Inflammatory macrophage treated with lipopolysaccharide for 1 hour (primary cell): Measurements from ENCODE around the gene USPL1.
"Not testable (repeated sequence)": the region's sequence is repeated elsewhere in the genome, so short reads cannot be mapped to it uniquely, and the experiment has no call there.

Experiments used
- DNase-seq, 2 donors: peaks; one replicate each; pipeline ENCODE4 v3.0.0-alpha.2; 2020 to 2022

Gene USPL1

DNA sequence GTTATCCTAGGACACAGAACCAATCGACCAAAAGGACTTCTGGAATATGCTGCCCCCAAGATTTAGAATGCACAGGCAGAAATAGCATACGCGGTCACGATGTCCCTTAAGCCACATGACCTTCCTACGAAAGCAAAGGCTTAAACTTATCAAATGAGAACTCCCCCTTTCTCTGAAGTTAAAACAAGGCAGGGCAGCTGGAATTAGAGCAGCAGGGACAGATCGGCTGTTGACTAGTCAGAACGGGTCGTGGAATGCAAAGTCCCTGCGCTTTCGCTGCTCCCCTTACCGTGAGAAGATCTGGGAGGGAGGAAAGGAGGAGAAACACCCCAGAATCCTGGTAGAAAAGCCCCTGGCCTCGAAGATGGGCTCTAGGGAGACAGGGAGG lies 799 bp upstream of the USPL1 start:
- peak; percentile 82 to 90 for DNase-seq

DNA sequence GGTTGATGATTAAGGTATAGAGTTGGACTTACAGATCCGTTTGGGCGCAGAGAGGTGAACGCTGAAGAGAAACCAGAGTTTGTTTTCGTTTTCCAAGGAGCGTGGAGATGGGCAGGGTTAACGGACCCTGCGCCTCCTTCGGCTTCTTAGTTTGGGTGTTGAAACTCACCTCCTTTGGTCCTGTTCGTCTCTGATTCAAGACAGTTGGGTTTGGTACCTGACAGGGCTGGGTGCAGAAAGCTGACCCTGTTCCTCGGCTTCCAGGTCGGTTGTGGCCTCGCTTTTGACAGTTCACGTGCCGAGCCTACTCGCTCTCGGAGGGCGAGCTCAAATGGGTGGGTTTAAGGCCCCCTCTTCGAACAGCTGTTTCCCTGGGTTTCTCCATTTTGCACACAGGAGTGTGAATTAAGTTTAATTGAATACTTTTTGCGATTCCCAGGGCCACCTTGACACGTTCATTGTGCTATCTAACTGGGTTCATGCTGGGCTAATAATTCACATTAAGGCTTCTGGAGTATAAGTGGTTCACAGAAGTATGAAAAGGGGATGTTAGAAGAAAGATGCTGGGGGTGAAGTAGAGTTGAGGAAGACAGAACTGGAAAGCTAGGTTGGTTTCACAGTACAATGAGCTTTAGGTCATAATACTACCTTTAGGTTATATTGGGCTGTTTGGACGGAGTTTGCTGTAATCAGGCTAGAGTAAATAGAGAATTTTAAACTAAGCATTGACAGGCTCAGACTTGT lies 638 bp downstream of the USPL1 start:
- no peak for DNase-seq

DNA sequence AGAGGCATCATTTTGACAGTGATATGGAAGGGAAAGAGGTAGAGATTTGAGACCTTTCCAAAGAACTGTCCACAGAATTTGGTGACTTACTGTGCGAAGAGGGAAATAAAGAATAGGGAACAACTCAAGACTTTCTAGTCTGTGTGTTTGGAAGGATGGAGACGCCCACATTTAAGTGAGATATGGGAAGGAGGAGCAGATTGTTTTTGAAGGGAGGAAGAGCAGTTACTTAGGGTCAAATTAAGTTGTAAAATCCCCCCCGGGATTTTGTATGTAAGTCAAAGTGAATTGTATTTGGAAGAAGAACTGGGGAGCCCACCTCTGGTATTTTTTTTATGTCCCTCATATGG lies 1.2 kb downstream of the USPL1 start:
- peak; percentile 53 to 61 for DNase-seq

DNA sequence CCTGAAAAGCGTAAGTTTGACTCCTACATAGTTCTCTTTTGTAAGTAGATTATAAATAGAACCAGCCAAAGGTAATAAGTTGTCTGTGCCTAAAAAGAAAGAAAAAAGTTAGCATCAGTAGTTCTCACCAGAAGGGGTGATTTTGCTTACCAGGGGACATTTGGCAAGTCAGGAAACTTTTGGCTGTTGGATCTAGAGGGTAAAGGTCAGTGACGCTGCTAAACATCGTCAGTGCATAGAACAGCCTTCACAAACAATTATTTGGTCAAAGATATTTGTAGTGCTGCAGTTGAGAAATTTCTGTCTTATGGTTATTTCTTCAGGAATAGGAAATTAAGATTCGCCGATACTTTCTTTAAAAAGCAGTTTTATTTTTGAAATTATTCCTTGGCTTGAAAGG lies 2.0 kb downstream of the USPL1 start:
- DNase-seq = peak; percentile 29 to 44

DNA sequence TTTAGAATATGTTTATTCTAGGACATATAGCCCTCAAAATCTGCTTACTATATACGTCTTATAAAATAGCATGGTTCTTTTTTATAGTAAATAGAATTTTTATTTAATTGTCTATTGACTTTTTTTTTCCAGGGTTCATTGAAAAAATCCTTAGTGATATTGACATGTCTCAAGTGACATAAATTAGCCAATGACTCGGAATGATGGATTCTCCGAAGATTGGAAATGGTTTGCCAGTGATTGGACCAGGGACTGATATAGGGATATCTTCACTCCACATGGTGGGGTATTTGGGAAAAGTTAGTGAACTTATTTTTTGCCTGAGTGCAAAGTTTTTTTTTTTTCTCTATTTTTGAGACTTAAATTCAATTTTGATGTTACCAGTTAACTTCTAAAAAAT lies 3.2 kb downstream of the USPL1 start:
- DNase-seq = no peak

DNA sequence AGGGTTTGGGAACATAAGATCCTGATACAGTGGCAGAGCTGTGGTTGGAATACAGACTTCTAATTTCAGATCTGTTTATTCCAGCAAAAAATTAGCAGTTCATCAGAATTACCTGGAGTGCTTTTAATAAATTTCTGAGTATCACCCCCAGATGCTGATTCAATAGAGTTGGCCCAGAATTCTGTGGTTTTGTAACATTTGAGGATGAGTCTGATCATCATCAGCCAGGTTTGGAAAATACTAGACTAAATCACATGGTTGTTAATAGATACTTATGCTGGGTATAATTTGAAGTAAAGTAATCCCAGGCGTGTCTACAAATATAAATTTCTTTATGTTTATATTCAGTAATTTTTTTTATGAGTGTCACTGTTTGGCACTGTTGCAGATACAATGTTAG lies 4.8 kb downstream of the USPL1 start:
- no peak for DNase-seq

DNA sequence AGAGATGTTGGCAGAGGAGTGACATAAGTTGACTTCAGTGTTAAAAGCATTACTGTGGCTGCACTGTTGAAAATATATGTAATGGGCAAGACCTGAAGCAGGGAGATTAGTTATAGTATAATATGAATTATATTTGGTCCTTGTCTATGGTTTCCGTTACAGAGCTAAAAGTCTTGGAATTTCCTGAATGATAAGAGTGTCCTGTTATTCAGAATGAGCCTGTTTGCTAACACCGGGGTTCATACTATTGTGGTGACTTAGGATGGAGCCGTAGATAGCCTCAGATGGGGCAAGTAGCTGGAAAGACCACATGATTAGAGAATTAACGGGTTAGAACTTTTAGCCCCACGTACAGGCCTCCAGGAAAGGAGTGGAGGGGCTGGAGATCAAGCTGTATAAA lies 5.7 kb downstream of the USPL1 start:
- no peak for DNase-seq

DNA sequence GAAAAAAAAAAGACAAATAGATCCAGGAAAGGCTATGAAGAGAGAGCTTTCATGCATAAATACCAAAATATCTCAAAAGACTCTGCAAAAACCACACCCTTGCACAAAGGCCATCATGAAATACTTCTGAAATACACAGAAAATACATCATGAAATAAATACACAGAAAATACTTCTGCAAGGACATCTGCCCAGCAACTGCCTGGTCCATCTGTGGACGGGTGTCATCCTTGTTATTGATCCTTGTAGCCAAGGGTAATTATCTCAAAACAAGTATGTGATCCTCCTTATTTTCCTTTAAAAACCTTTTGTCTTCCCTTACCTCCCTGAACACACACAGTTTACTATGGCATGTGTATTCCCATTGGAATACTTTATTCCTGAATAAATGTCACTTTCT lies 6.9 kb downstream of the USPL1 start:
- DNase-seq = no peak

DNA sequence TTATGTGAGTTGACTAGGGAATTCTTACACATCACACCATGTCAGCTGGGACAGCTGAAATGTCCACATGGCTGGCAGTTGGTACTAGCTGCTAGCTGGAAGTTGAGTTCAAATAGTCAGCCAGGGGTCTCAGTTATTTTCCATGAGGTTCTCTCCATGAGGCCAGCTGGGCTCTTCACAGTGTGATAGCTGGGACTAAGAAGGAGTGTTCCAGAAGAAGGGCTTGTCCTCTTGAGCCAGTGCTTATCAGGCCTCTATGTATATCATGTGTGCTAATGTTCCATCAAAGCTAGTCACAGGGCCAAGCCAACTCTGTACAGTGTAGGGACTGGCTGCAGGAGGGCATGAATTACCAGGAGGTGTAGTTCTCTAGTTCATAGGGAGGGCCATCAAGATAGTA lies 11.8 kb downstream of the USPL1 start:
- DNase-seq = no peak

DNA sequence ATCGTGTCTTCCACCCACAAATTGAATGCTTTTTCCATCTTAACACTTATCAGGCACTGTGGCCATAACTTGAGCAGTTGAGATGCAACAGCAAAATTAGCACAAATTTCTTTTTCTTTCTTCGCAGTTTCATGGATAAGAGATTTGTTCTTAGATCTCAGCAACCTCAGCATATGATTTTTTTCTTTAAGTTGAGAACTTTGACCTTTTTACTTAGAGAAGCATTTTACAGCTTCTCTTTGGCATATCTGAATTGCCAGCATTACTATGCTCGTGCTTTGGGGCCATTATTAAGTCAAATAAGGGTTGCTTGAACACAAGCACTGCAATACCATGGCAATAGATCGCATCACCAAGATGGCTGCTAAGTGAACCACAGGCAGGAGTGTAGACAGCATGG lies 16.1 kb downstream of the USPL1 start:
- no peak for DNase-seq

DNA sequence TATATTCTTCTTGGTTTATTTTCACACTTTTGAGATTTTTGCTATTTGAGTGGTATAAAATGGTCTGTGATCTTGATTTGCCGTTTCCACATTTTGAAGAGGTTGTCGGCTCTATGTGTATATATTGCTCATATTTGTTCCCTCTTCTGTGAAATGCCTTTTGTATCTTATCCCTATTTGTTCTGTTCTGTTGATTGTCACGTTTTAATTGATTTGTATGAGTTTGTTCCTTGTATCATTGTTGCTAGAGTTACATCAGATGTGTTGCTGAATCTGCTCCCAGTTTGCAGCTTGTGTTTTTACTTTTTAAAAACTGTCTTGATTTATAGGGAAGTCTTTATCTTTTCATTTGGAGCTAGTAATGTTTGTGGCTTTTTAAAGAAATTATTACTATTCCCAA lies 17.1 kb downstream of the USPL1 start:
- DNase-seq = no peak

DNA sequence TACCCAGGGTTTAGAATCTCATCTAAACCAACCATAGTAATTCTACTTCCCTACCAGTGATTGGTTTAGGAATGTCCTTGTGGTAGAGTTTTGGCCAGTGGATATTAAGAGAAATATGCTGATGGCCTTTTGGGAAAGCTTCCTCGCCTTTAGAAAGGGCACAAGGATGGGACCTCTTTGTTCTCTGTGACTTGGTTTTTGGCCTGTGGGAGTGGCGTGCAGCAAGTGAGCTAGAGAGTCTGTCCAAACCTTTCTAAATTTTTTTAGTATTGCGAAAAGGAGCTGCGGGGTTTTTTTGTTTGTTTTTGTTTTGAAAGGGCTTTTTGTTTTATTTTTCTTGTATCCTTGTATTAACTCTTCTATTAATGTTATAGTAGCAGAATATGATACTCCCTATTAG lies 20.6 kb downstream of the USPL1 start:
- no peak for DNase-seq

DNA sequence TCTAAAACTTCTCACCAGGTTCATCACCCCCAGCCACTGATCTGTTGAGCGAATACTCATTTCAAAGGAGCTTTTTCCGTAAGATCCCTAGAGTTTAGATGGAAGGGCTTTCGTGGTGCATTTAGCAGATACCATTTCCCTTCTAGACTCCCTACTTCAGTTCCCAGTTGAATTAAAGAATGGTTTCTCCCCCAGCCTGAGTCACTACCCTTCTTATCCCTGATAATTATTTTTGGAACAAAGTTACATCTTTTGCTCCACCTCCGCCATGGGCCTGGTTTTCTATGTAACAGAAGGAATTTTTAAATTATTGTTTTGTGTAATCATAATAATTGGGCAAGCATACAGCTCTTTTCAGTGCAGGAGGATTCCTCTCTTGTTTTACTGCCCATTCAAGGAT lies 22.0 kb downstream of the USPL1 start:
- no peak for DNase-seq

DNA sequence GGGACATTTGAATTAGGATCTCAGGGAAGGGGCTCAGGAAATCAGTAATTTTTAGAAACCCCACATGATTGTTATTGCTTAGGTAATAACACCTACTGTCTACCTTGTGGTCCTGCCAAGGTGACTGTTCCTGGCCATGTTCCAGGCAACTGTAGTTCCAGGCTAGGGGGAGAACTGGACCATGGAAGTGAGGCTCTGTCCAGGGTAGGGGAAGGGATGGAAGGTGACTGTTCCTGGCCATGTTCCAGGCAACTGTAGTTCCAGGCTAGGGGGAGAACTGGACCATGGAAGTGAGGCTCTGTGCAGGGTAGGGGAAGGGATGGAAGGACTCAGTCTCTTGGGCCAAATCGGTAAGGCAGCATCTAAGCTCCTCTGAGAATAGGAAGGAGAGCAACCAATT lies 23.5 kb downstream of the USPL1 start:
- not testable (repeated sequence) for DNase-seq

DNA sequence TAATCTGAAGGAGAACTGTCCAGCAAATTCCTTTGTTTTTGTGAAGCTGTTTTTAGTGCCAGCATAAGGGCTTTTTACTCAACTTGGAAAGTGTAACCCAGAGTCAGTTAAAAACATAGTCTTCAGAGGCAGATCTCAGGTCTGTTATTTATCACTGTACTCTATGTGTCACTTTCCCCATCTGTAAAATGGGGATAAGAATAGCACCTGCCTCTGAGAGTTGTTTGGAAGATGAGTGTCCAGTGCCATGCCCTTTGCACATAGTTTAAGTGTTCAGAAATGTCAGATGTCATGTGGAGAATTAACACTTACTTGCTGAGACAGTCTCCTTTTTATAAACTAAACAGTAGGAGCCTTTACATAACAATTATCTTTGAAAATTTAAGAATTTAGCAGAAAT lies 27.9 kb downstream of the USPL1 start:
- DNase-seq = no peak

DNA sequence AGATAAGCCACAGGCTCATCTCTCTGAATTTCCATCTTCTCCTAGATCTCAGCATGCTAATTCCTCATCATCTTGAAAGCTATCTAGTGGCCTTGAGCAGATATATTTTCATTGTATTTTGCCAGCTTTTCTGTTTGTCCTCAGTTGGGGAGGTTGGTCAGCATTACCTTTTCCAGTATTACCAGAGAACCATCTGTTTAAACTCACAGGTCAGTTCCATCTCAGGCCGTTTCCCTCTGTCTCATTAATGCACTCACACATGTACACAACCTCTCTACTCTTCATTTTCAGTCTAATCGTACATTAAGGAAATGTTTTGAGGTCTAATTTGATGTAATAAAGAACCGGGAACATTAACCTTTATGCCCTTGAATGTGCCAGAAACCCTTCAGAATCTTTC lies 29.7 kb downstream of the USPL1 start:
- no peak for DNase-seq

DNA sequence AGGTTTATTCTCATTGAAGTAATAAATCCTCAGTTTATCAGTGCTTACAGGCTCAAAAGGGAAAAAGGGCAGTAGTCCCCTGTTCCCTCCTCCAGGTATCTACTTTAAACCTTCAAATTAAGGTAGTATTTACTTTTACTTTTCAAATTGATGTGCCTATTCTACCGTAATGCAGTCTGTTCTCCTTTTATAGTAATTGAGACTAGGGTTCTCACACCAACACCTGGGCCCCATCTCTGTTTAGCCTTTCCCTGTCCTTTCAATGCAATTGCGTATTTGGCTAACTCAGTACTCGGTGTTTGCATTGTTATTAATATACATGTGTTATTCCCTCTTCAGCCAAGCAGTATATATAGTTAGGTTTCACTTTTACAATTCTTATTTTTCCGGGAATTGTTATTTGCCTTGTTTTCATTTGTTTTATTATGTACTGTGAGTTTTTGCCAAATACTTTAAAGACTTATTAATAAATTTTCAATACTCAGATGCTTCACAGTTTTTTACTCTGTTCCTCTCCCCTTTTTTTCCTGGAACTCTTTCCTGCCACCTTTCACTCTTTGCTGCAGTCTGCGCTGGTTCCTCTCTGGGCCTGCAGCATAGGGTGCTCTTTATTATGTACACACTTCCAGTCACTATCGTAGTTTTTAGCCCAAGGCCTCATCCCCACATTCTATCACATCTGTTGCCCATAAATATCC lies 30.3 kb downstream of the USPL1 start:
- DNase-seq = no peak

DNA sequence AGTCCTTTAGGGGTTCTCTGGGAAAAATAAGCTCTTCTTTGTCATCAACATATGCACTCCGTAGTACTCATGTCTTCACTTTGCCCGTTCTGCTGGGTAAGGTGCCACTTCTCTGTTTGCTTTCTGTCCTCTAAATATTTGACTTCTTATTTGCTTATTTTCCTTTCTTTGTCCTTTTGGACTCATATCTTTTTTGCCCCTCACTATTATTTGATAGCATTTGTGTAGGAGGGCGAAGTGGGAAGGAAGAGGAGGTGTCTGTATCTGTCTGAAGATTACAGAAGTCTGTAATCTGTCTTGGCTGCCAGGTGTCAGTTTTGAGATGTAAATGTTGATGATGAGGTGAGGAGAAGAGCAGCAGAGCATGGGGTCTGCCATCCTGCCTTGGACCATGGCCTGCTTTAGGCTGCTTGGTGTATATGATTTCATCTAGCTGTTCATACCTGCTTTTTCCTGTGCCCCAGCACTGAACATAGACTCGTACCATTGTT lies 30.8 kb downstream of the USPL1 start:
- DNase-seq = no peak

DNA sequence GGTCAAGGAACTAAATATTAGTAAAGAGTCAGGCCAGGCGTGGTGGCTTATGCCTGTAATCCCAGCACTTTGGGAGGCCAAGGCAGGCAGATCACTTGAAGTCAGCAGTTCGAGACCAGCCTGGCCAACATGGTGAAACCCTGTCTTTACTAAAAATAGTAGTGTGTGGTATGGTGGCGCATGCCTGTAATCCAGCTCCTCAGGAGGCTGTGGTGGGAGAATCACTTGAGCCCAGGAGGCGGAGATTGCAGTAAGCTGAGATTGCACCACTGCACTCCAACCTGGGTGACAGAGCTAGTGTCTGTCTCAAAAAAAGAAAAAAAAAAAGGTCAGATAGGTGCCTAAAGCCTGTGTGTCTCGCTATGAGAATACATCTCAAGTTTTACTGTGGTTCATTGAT lies 33.9 kb downstream of the USPL1 start:
- DNase-seq = peak in 1 of 2 donors; percentile 40

DNA sequence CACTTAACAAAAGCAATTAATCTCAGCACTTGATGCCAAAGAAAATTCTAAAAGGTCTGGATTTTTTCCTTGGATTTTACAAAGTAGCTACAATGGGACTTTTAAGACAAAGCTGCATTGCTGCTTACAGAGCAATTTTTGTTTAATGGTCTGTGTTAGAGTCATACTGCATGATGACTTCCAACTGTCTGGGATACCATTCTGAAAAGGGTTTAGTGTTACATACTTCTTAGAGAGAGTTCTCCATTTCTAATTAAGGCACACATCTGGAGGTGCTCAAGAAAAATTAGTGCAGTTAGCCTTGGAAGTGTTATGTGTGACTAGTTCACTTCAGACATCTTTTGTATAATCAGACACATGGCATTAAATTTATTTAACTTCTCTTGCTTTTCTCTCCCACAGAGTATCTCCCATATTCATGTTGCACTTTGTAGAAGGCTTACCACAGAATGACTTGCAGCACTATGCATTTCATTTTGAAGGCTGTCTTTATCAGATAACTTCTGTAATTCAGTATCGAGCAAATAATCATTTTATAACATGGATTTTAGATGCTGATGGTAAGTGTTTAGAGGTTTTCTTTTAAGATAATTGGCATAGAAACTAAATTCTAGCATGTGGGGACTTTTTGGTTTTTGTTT lies 35.1 kb downstream of the USPL1 start:
- DNase-seq = no peak

DNA sequence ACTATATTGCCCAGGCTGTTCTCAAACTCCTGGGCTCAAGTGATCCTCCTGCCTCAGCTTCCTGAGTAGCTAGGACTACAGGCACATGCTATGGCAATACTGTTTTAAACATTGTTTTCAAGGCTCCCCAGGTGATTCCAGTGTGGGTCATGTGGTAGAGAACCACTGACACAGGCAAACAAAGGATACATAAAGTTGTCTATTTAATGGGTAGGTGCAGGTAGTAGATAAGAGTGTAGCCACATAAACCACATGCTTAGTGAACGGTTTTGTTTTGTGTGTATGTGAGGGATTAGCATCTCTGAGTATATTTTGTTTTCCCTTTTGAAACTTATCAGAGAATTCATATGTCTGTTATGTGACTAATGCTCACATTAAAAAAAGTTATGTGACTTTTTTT lies 36.7 kb downstream of the USPL1 start:
- no peak for DNase-seq

DNA sequence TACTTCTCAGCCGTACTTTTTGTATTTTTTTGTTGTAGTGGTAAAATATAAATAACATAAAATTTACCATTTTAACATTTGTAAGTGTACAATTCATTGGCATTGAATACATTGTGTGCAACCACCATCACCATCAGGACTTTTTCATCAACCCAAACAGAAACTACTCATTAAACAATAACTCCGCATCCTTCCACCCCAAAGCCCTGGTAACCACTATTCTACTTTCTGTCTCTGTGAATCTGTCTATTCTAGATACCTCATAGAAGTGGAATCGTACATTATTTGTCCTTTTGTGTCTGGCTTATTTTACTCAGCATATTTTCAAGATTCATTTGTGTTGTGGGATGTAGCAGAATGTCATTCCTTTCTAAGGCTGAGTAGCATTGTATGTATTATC lies 38.5 kb downstream of the USPL1 start:
- DNase-seq = no peak

DNA sequence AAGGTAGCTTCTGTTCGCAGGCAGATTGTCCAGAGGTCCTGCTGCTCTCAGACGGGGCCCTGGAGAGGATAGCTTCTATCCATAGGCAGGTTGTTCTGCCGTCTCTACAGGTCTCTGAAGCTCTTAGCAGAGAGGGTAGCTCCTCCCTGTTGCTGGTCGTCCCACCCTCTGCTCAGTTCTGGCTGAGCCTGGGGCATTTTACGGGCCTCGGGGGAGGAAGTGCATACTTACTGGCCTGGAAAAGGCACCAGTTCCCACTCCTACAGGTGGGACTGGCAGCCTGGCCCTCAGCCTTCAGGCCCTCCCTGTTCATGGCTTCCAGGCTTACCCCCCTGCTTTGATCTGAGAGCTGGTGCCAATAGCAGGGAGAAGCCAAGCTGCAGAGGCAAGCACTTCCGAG lies 42.3 kb downstream of the USPL1 start:
- DNase-seq = no peak

DNA sequence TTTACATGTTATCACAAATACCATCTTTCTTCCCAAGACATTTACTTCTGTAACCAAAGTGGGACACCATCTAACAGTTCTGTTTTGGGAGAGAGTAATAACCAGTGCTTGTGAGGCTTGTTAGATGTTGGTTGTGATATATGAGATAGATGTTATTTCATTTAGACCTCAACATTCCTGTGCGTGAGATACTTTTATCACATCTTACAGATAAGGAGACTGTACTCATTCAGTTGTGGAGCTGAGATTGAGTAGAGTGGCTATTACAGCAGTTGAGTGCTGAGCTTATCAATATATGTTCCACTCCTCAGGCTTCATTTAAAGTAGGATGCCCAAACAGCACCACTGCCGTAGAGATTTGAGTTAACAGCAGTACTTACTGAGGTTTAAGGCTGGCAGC lies 43.1 kb downstream of the USPL1 start:
- no peak for DNase-seq
